ENCODE results near the gene CCDC39. TPM values are rescaled to one million over a fixed set of nuclear protein-coding genes. Genes with fewer than 3 reads are reported as not detected.

The CCDC39 gene
- polyA plus RNA-seq (ENCODE audit: low read depth in 6 of 6): not detected

DNA sequence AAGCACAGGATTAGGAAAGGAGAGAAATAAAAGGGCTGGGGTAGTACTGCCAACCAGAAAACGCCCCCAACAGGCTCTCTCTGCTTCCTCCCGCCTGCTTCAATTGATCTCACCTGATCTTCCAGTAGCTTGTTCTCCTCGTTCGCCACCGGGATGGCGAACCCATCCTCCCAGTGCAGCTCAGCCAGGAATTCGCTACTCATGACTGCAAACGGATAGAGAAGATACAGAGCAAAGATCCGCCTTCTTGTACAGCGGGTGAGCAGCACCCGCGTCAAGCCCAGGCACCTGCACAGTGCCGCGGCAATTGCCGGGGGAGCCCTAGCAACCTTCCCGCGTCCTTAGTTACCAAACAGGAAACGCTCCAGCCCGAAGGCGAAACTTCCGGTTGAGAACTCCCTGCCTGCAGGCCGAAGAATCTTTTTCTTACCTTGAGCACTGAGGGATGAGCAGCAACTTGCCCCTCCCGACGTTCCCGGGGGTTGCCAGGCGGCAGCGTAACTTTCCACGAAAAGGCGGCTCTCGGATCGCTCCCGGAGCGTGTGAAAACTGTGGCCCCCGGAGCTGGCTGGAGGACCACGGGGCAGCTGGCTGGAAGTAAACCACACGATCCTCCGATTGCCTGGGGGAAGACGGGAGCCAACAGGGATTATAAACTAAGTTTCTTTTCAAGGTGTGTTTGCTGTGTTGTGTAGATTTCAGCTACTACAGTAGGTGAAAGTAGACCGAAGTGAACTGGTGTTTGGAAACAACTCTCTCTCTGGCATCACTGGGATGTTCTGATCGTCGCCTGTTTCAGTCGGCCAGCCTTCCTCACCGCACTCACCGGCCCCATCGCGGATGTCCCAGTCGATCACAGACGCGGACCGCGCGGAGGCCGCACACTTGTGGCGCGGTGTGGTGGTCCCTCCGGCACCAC lies at the start of gene CCDC39:
CCDC39 (minus strand) TSS at position 312 of the 919 bp plus-strand sequence; CDS start at position 203, 109 bp downstream.
- Mint-ChIP-seq H3K9me3 (peaks cover 0 to 39% (median 10%) of the 10 kb centered on the region in 7 donors), H3K4me3 (peak within 1 kb of the TSS; percentile 79 to 95 (median 85)), H3K27ac (peak within 1 kb of the TSS in 4 of 6 donors; percentile 14 to 83 (median 44)), H3K4me1 (peaks cover 13 to 18% (median 18%) of the 10 kb centered on the region in 3 donors), H3K27me3 (peaks cover 44 to 50% (median 45%) of the 10 kb centered on the region in 3 donors), H3K36me3 (peaks cover 0 to 19% of the 10 kb centered on the region in 2 donors)
- ATAC-seq (ENCODE audit: low read depth in 2 of 2) (peak; percentile 79 to 85), DNase-seq (peak; percentile 12)

DNA sequence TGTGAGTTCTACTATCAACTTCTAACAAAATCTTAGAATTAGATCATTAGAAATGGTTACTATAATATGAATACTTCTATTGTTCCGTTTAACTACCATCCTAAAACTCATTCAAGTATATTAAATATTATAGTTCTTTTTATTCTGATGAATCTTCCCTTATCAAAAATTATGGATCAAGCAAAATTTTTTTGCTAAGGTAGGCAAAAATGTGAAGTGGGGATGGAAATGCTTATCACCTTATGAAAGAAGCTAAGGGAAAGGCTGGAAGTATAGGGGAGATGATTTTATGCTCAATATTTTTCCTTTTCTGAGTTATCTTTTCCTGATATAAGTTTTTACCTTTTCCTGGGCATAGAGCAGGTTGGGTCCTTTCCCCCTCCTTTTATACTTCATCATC lies 40.7 kb upstream of the CCDC39 start:
- no peak for DNase-seq
- H3K9me3 Mint-ChIP-seq: peaks cover 0 to 6% (median 2%) of the 10 kb centered on the region in 7 donors
- no peak for ATAC-seq (ENCODE audit: low read depth in 2 of 2)
- H3K36me3 Mint-ChIP-seq: no peaks in the 10 kb centered on the region
- H3K4me1 Mint-ChIP-seq: no peaks in the 10 kb centered on the region
- no peak overlapping the region for H3K27ac Mint-ChIP-seq
- H3K27me3 Mint-ChIP-seq: no peaks in the 10 kb centered on the region
- no peak overlapping the region for H3K4me3 Mint-ChIP-seq

DNA sequence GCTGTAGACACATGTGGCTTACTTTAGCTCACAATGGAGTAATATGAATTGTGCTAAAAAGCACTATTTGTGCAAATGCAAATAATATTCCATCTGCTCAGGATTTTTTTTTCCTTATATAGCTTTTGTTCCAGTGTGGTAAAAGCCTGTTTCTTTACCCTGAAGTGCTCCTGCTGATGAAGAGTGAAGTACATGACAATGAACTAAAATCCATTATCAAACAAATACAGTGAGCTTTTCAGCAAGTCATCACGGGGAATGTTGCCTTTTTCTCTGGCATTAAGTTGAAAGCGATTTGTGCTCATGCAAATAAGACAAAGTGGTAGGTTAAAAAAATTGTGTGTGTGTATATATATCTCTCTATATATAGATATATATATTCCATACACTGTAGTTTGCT lies 28.6 kb upstream of the CCDC39 start:
- Mint-ChIP-seq H3K36me3 (no peaks in the 10 kb centered on the region), H3K9me3 (peaks cover 0 to 14% (median 4%) of the 10 kb centered on the region in 7 donors), H3K27ac (no peak overlapping the region), H3K4me3 (no peak overlapping the region), H3K4me1 (no peaks in the 10 kb centered on the region), H3K27me3 (peaks cover 0 to 13% (median 0%) of the 10 kb centered on the region in 3 donors)
- ATAC-seq (ENCODE audit: low read depth in 2 of 2) (no peak), DNase-seq (no peak)

DNA sequence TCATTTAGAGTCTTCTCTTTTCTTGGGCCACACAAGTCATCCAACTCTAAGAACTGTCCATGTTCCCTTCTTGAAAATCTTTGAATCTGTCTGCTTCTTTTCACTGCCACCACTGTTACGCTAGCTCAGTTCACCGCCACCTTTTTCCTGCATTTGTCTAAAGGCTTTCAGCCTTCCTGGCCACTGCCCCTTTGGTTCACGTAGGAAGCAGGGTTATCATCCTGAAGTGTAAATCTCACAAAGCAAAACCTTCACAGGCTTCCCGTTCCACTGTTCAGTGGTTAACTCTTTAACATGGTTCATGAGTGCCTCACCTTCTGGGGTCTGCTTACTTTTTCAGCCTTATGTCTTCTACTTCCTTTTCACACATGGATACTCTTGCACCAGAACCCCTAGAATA lies 26.3 kb upstream of the CCDC39 start:
- Mint-ChIP-seq H3K4me1 (no peaks in the 10 kb centered on the region), H3K27me3 (peaks cover 0 to 21% (median 10%) of the 10 kb centered on the region in 3 donors), H3K4me3 (no peak overlapping the region), H3K36me3 (no peaks in the 10 kb centered on the region), H3K9me3 (peaks cover 0 to 14% (median 4%) of the 10 kb centered on the region in 7 donors), H3K27ac (peak overlapping the region in 1 of 6 donors; percentile 8)
- DNase-seq (no peak), ATAC-seq (ENCODE audit: low read depth in 2 of 2) (no peak)

DNA sequence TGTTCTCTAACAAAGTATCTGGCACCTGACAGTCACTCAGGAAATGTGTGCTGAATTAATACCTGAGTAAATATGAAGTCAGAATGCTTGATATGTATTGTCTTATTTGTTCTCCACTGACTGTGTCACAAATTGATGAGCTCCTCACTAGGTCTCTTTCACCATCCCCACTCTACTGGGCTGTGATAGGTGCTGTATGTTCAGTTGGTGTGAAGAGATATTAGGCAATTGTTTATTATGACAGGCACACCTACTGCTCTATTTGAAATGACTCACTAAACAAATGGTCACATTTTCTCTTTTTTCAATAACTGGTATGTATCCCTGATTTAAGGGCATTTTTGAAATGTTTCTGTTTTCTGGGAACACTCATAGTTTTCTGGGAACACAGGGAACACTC lies 25.2 kb upstream of the CCDC39 start:
- Mint-ChIP-seq H3K4me1 (no peaks in the 10 kb centered on the region), H3K9me3 (peaks cover 0 to 14% (median 4%) of the 10 kb centered on the region in 7 donors), H3K4me3 (no peak overlapping the region), H3K36me3 (no peaks in the 10 kb centered on the region), H3K27ac (no peak overlapping the region), H3K27me3 (peaks cover 0 to 24% (median 10%) of the 10 kb centered on the region in 3 donors)
- ATAC-seq (ENCODE audit: low read depth in 2 of 2) (no peak), DNase-seq (no peak)

DNA sequence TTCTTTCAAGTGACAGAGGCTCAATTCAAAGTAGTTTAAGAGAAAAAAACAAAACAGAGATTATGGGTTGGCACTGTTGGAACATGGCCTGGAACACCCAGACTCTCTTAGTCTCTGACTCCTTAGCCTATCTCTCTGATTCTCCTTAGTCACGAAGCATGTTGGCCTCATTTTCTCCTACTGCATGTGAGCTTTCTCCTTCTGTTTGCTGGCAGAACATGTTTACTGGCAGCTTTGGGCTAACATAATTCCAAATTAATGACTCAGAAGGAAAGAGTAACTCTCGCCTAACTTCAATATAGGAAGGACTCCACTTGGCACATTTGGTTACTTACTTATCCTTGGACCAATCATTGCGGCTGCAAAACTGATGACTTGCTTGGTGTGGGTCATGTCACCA lies 21.7 kb upstream of the CCDC39 start:
- H3K27me3 Mint-ChIP-seq: peaks cover 6 to 20% (median 10%) of the 10 kb centered on the region in 3 donors
- no peaks in the 10 kb centered on the region for H3K36me3 Mint-ChIP-seq
- no peak for DNase-seq
- H3K9me3 Mint-ChIP-seq: peaks cover 2 to 14% (median 4%) of the 10 kb centered on the region in 7 donors
- no peaks in the 10 kb centered on the region for H3K4me1 Mint-ChIP-seq
- H3K27ac Mint-ChIP-seq: no peak overlapping the region
- no peak overlapping the region for H3K4me3 Mint-ChIP-seq
- ATAC-seq (ENCODE audit: low read depth in 2 of 2): no peak

DNA sequence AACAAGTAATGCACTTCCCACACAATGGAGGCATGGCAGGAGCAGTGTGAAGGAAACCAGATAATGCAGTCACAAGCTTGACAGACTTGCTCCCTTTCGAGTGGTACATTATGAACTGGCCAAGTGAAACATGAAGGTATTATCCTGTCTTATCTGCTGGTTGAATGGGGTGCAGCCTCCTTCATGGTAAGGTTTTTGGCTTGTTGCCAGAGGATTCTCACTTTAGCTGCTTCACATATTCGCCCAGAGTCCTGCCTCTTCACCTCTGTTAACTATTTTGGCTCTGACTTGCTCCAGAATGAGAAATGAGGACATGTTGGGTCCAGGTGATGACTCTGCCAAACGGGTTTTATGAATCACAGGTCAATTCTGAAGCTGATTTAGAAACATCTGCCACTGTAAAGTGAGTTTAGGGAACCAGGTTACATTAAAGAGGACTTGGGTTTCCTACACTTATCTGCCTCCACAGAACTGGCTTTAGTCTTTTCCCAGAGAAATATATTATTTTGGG lies 19.5 kb upstream of the CCDC39 start:
- no peak for DNase-seq
- no peak for ATAC-seq (ENCODE audit: low read depth in 2 of 2)
- Mint-ChIP-seq H3K27me3 (peaks cover 10 to 22% (median 11%) of the 10 kb centered on the region in 3 donors), H3K4me1 (no peaks in the 10 kb centered on the region), H3K36me3 (no peaks in the 10 kb centered on the region), H3K27ac (no peak overlapping the region), H3K9me3 (peaks cover 2 to 6% (median 3%) of the 10 kb centered on the region in 7 donors), H3K4me3 (no peak overlapping the region)

DNA sequence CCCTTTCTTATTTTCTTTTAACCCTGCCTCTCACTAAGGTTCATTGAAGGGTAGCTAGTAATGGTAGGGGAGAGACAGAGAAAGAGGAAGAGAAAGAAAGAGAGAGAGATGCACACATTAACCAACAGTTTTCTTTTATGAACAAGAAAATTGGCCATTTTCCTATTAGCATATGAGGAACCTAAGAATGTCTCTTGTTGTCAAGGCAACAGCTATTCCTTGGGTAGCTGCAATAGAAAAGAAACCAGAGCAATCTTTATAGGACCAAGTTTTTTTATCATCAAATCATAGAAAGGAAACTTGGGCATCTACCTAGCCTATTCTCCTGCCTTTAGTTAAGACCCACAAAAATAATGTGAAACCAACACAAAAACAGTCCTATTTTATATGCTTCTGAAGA lies 15.0 kb upstream of the CCDC39 start:
- ATAC-seq (ENCODE audit: low read depth in 2 of 2): no peak
- Mint-ChIP-seq H3K4me1 (no peaks in the 10 kb centered on the region), H3K27ac (no peak overlapping the region), H3K27me3 (peaks cover 19 to 23% (median 22%) of the 10 kb centered on the region in 3 donors), H3K4me3 (no peak overlapping the region), H3K9me3 (peaks cover 0 to 3% (median 0%) of the 10 kb centered on the region in 7 donors), H3K36me3 (no peaks in the 10 kb centered on the region)
- DNase-seq: no peak

DNA sequence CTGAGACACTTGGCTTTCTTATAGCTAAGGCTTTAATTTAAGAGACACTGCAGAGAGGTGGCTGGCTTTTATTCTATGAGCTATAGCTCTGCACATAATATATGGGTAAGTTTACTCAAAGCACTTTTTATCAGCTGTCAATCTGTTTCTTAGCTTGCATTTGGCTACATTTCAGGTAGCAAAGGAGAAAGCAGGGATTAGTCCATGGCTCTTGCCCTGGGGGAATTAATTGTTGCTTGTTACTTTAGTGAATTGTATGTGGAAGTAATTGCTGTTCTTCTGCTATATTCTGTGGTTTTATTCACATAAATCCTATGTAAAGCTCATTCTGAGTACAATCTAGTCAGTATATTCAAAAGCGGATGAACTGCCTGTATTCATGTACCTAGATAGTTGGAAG lies 14.4 kb upstream of the CCDC39 start:
- no peak for ATAC-seq (ENCODE audit: low read depth in 2 of 2)

DNA sequence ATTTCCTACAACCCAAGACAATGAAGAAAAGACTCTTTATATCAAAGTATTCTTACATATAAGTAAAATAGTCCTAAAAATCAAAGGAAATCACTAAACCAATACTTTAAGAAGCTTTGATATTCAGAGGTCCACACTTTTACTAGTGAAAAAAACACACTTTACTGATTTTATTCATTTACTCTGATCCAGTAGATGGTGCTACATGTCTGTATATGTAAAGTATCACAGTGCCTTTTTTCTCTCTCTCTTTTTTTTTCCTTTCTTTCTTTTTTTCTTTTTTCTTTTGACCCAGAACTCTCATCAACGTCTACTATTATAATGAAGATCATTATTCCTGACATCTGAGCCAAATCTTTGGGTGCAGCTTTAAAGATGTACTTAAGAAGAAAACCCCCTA lies 10.8 kb upstream of the CCDC39 start:
- no peak for ATAC-seq (ENCODE audit: low read depth in 2 of 2)
- Mint-ChIP-seq H3K9me3 (no peaks in the 10 kb centered on the region), H3K36me3 (no peaks in the 10 kb centered on the region), H3K4me3 (no peak overlapping the region), H3K27ac (peak overlapping the region in 1 of 6 donors; percentile 22), H3K4me1 (no peaks in the 10 kb centered on the region), H3K27me3 (peaks cover 27 to 52% (median 39%) of the 10 kb centered on the region in 3 donors)
- no peak for DNase-seq

More for the DNA sequence above, 14.4 kb upstream of the CCDC39 start:
- Mint-ChIP-seq H3K9me3 (peaks cover 0 to 2% (median 0%) of the 10 kb centered on the region in 7 donors), H3K27me3 (peaks cover 16 to 23% (median 19%) of the 10 kb centered on the region in 3 donors), H3K4me3 (no peak overlapping the region), H3K4me1 (no peaks in the 10 kb centered on the region), H3K27ac (no peak overlapping the region), H3K36me3 (no peaks in the 10 kb centered on the region)
- no peak for DNase-seq

DNA sequence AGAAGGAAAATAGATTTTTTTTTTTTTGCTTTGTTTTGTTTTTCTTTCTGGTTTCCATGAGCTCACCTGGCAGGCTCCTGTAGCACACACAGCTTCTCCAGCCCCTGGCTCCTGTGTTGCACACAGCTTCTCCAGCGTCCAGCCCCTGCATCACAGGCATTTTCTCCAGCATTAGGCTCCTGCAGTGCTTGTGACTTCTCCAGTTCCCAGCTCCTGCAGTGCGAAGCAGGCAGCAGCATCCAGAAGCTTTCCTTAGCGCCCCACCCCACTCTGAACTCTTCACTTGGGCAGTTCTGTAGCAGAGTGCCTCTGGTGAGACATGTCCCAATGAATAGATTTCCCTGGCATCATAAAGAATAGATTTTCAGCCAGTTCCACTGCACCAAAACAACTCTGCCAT lies 5.5 kb upstream of the CCDC39 start:
- Mint-ChIP-seq H3K36me3 (peaks cover 0 to 7% of the 10 kb centered on the region in 2 donors), H3K9me3 (peaks cover 0 to 14% (median 4%) of the 10 kb centered on the region in 7 donors), H3K4me1 (peaks cover 3 to 4% (median 4%) of the 10 kb centered on the region in 3 donors), H3K27me3 (peaks cover 34 to 54% (median 45%) of the 10 kb centered on the region in 3 donors), H3K27ac (no peak overlapping the region), H3K4me3 (no peak overlapping the region)
- DNase-seq: no peak
- ATAC-seq (ENCODE audit: low read depth in 2 of 2): no peak

DNA sequence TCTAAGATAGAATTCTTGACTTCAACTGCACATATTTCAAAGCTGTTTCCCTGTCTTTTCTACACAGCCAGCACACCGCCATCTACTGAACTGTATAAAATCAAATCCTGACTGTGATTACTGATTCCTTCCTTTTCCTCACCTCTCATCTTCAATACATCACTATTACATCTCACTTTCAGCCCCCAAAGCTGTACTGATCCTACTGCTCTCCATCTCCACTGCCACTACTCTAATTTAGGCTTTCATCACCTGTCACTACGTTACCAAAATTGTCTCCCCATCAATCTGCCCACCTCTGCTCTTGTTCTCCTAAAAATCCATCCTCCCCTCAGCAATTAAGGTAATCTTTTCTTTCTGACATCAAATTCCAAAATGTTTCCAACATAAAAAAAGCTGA lies 4.5 kb upstream of the CCDC39 start:
- peaks cover 0 to 22% (median 6%) of the 10 kb centered on the region in 7 donors for H3K9me3 Mint-ChIP-seq
- DNase-seq: no peak
- ATAC-seq (ENCODE audit: low read depth in 2 of 2): no peak
- peaks cover 0 to 9% of the 10 kb centered on the region in 2 donors for H3K36me3 Mint-ChIP-seq
- peaks cover 44 to 61% (median 54%) of the 10 kb centered on the region in 3 donors for H3K27me3 Mint-ChIP-seq
- peaks cover 11 to 14% (median 13%) of the 10 kb centered on the region in 3 donors for H3K4me1 Mint-ChIP-seq
- H3K4me3 Mint-ChIP-seq: peak overlapping the region in 1 of 8 donors; percentile 4
- H3K27ac Mint-ChIP-seq: no peak overlapping the region

DNA sequence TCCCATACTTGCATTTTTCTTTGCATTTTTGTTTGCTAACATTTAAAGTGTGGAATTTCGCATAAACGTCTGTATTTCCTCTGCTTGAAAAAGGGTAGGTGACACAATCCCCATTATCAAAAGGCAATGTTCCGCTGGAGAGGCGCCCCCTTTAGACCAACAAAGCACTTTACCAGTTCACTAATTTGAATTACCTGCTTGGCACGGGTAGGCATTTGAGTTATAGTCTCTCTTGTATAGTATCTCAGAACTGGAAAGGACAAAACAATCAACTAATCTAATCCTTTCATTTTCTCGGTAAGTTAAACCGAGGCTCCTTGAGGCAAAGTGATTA lies 775 bp upstream of the CCDC39 start:
- Mint-ChIP-seq H3K36me3 (peaks cover 0 to 18% of the 10 kb centered on the region in 2 donors), H3K9me3 (peaks cover 0 to 37% (median 9%) of the 10 kb centered on the region in 7 donors), H3K4me1 (peaks cover 13 to 18% (median 18%) of the 10 kb centered on the region in 3 donors), H3K27me3 (peaks cover 44 to 51% (median 45%) of the 10 kb centered on the region in 3 donors), H3K4me3 (peak overlapping the region; percentile 79 to 95 (median 85)), H3K27ac (peak overlapping the region in 1 of 6 donors; percentile 62)
- DNase-seq (no peak), ATAC-seq (ENCODE audit: low read depth in 2 of 2) (peak; percentile 16 to 20)
